ENCODE results near the gene NBPF1. TPM values are rescaled to one million over a fixed set of nuclear protein-coding genes. Genes with fewer than 3 reads are reported as not detected.
"Not testable (repeated sequence)": the region's sequence is repeated elsewhere in the genome, so short reads cannot be mapped to it uniquely, and the experiment has no call there.

The NBPF1 gene
- polyA plus RNA-seq, 3 donors: 67.3 to 95.4 (median 76.8) TPM

DNA sequence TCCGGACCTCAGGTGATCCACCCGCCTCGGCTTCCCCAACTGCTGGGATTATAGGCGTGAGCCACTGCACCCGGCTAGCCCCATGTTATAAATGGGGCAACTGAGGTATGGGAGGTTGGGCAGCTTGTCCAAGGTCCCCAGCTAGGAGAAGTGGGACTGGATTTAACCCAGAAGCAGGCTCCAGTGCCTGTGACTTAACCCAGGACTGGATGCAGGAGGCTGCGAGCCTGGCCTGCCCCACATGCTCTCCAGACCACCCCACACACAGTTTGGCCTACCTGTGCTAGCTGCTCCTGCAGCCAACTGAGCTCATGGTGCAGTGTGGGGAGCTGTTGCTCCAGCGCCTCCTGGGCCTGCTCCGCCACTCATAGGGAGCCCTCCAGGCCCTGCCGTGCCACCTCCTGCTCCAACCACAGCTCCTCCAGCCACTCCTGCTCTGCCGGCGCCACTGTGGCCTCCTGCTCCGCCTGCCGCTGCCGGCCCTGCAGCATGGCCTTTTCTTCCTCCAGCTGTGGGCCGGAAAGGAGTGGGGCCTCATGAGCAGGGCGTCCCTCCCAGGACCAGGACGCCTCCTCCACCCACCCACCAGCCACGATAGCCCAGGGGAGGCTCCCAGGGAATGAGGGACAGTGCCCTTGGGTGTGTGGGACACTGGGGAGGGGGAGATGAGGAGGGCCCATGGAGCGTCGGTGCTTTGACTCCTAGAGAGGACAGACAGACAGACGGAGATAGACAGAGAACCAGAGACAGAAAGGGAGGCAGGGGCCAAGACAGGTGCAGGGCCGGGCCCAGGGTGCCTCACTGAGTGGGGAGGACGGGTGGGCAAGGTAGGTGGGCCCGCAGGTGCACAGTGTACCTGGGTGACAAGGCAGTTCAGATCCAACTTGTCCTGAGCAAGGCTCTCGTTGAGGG lies 12.4 kb upstream of the NBPF1 start:
- DNase-seq: no peak

DNA sequence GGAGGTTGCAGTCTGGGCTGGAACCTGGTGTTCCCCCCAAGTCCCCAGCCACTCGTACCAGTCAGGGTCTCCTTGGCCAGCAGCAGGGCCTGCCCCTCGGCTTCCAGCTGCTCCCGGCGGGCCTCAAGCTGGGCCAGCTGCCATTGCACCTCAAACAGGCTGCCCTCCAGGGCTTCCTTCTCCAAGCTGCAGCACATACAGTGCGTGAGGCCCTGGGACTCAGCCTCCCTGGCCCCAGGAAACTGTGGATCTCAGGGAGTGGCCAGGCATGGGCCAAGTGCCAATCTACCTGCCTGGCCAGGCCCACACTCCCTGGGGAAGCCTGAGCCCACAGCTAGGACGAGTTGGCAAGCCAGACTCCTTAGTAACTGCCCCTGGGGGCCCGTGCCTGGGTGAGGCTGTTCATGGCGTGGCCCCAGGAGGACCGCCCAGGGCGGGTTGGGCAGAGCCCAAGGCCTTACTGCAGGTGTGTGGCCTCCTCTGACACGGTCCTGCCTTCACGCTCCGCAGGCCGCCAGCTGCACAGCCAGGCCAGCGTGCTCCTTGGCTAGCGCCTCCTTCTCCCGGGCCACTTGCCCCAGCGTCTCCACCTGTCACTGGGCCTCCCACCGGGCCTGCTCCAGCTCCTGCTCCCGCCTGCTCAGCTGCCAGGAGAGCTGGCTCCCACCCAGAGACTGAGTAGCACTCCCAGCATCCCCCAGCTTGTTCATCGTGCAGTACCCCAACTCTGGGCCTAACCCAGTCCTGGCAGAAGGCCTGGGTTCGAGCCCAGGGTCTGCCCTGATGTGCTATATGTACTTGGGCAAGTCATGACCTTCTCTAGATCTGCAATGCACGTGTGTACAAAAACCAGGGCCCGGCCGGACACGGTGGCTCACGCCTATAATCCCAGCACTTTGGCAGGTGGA lies 10.7 kb upstream of the NBPF1 start:
- DNase-seq: not testable (repeated sequence)

DNA sequence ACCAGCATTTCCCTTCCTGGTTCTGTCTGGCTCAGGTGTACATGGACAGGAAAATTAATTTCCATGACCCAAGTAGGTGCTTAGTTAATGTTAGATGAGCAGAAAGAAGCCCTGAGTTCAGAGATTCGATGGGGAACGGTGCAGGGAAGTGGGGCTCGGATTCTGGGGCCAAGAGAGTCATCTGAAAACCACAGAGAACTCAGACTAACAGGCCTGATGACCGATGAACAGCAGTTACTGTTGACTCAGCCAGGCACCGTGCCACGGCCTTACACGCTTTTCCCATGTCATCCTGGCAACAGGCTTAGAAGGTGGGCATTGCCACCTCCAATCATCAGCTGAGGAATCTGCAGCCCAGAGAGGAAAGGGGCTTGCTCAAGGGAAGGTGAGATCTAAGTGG lies 10.0 kb upstream of the NBPF1 start:
- DNase-seq: not testable (repeated sequence)

DNA sequence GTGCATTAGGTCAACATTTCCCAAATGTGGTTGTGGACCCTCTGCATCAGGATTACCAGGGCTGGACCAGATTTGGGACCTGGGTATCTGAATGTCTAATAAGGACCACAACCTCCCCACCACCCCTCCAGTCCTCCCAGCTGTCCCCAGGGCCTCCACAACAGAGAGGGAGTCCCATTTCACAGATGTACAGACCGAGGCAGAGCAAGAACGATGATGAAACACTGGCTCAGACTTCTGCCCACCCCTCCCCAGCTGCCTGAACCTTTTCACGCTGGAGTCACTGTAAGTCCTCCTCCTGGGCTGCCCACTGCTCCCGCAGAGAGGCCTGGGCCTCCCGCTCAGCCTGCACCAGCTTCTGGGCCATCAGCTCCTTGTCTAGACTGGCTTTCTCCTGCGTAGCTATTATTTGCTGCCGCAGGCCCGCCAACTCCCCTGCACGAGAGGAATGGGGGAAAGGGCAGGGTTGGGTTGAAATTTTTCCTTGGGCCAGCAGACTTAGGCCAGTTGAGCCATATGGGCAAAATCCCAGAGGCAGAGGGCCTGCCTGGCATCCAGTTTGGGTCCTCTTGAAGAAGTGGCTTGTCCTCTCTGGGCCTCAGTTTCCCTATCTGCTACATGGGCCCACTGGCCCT lies 8.4 kb upstream of the NBPF1 start:
- not testable (repeated sequence) for DNase-seq

DNA sequence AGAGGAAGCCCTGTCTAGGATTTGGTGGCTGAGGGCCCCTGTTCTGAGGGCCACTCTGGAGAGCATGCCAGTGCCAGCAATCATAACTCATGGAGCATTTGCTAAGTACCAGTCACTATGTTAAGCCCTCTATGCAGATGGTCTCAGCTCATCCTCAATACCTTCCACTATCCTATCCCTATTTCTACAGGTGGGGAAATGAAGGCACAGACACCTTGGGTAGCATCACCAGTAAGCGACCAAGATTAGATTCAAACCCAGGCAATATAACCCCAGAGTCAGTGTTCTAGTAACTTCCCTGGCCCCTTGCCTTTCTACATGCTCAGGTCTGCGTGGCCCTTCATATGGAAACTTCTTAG lies 7.9 kb upstream of the NBPF1 start:
- DNase-seq: no peak

DNA sequence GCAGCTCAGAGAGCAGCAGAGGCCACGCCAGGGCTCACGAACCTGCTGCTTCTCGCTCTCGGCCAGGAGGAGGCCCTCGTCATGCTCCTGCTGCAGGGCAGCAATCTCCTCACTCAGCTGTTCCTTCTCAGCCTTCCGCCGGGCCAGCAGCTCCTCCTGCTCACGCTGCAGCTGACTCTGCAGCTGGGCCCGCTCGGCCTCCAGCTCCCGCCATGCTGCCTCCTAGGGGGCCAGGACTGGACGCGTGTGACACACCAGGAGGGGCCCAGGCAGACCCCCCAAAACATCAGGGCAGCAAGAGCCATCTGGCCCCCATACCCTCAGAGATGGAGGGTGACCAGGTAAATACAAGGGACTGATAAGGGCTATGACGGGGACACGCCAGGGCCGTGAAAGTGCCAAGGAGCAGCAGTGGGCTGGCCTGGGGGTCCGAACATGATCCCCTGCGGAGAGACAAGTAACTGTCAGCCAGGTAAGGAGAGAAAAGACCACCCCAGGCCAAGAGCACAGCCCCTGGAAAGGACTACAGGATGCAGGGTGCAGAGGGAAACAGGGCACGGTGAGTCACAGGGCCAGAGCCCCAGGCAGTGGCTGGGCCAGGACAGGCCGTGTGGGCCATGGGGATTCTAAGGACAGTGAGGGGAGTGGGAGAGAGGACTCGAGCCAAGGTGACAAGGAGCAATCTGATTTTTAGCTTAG lies 6.6 kb upstream of the NBPF1 start:
- not testable (repeated sequence) for DNase-seq

DNA sequence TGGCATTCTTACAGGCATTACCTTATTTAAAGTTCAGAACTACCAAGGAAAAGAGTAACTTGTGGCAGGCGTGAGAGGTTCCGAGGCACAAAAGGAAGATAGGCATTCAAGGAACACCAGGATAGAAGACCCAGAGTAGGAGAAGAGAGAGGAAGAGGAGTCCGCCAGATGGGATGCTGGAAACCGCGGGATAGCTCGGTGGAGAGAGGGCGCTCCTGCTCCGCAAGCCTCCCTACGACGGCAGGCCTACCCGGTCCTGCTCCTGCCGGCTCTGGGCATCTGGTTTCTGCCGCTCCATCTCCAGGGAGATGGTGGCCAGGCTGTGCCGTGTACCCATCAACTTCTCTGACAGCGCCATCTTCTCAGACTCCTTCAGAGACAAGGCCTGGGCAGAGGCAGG lies 5.4 kb upstream of the NBPF1 start:
- no peak for DNase-seq

DNA sequence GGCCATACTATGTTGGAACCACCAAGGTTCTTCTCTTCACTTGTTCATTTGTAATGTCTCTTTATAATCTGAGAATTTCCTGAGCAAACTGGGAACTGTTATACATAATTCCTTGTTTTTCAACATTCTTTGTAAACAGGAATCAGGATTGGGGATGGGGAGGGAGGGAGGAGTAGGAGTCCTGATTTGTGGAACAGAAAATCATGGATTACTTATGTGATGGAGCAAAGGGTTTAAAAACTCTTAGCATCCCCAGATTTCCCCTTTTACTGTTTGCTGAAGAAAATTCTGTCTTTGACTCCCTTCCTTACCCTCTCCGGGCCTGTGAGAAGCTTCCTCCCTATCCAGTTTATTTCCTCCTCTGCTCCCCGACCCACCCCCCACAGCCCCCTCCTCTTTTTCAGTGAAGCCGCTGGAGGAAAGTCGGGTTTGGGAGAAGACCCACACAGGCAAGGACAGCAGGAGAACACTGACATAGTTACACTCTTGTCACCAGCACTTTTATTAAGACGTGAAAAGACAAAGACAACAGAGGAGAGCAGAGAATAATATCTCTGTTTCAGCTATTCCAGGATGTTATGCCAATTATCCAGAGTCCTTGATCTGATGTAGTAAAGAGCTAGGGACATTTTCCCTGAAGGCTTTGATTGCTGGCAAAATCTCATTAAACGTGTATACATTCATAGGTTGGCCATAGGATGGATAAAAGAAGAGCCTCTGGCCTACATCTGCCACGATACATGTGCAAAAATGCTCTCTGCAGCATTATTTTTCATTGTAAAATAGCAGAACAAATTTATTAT lies 4.6 kb upstream of the NBPF1 start:
- no peak for DNase-seq

DNA sequence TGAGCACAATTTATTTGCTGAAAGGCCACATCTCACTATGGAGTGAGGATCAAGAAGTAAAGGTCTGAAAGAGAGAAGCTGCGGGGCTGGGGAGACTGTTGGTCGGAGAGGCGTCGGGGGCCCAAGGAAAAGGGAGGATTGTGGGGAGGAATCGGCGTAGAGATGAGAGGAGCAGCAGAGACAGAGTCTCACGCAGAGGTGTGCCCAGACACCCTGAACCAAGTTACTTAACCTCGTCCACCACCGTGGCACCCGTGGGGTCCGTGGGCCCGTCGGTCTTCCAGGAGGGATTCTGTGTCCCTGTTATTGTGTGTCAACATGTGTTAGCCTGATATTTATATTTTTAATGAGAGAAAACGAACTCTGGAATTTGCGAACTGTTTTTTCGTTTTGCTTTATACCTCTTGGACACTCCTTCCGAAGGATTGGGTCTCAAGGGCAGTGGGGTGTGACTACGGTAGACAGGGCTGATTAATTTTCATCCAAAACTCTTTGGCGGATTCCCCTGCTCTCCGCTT lies 3.8 kb upstream of the NBPF1 start:
- DNase-seq: peak; percentile 57

DNA sequence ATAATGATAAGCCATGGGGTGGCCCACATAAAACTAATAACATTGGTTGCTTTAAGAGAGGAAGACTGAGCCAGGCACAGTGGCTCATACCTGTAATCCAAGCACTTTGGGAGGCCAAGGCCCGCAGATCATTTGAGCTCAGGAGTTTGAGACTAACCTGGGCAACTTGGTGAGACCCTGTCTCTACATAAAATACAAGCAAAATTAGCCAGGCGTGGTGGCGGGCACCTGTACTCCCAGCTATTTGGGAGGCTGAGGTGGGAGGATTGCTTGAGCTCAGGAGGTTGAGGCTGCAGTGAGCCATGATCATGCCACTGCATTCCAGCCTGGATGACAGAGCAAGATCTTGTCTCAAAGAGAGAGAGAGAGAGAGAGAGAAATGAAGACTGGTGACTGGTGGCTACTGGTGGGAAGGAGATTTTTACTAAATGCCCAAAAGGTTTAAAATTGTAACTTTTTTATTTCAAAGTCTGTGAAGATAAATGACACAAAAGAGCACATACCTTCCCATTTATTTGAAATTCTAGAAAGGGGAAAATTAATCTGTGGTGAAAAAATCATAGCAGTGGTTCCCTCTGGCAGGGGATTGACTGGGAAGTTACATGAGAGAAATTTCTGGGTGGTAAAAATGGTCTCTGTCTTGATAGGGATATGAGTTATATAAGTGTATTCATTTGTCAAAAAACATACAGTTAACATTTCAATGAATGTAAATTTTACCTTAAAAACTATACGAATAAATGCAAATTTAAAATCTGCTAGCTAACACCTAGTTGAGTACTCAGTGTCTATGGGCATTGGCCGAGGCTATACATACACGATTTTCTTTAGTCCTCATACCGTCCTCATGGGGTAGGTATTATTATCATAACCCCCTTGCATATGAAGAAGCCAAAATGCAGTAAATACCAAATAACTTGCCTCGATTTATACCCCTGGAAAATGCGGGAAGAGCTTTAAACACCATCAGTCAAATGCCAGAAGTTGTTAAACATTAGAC lies 2.2 kb upstream of the NBPF1 start:
- DNase-seq: no peak

DNA sequence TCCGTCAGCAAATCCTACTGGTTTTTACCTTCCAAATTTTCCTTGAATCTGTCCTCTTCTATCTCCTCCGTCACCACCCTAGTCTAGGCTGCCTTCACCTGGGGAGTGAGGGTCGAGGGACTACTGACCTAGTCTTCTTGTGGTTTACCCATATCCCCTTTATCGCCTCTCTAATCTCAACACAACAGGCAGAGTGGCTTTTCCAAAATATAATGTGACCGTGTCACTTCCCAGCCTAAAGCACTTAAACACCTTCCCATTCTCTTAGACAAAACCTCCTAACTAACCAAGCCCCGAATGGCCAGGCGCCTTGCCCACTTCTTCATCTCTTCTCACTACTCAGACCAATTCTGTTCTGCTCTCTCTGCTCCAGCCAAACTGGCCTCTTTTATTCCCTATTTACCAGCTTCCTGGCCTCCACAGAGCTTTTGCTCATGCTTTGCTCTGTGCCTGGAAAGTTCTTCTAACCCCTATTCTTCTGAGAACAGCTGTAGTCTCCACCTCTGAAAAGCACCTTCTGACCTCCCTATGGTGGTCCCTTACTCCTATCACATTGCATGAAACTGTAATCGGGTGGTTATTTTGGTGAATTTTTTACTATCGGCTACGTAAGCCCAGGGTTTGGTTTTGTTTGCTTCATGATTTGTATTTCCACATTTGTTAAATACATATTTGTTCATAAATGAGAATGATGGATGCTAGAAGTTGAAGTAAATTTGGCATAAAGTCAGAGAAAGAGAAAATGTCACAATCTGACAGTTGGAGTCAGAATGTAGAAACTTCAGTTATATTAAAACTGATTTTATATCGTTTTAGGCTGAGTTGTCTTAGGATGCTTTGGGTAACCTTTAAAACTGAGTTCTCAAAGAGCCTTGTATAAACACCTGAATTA lies 1.2 kb upstream of the NBPF1 start:
- no peak for DNase-seq

DNA sequence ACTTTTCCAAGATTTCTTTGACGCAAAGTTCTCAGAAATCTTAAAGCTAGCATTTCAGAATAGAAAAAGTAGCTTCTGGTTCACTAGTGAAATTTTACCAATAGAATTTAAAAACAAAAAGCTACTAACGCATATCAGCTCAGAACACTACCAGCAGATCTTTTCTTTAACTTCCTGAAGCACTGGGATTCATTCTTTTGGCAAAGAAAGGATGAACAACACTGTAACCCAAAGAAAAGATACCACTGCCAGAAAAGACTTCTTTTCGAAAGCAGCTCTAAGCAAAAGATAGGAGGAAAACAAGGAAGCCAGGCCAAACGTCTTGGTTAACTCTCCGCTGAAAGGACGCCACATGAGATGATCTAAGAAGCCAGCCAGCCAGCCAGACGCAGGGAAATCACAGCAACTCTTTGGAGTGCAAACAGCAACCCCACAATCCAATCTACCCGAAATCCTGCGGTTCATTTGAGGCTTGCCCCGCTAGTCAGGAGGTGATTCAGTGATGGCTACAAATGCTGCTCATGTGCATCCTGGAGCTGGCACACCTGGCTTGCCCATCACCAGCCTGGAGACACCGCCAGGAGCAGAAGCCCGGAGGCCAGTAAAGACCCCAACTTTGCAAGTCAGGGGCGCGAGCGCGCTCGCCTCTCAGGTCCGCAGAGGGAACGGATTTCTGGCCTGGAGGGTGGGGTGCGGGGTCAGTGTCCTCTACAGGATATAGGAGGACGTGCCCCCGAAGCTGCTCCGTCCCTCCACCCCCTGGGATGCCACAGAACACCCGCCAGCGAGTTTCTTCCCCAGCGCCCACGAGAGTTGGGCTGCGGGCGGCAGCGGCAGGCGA lies 812 bp downstream of the NBPF1 start:
- DNase-seq: peak; percentile 65

DNA sequence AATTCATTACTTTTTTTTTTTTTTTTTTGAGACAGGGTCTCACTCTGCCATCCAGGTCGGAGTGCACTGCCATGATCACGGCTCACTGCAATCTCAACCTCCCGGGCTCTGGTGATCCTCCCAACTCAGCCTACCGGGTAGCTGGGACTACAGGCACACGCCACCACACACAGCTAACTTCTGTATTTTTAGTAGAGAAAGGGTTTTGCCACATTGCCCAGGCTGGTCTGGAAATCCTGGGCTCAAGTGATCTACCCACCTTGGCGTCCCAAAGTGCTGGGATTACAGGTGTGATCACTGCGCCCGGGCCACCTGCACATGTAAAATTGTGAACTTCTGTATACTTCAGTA lies 1.4 kb downstream of the NBPF1 start:
- DNase-seq: not testable (repeated sequence)

DNA sequence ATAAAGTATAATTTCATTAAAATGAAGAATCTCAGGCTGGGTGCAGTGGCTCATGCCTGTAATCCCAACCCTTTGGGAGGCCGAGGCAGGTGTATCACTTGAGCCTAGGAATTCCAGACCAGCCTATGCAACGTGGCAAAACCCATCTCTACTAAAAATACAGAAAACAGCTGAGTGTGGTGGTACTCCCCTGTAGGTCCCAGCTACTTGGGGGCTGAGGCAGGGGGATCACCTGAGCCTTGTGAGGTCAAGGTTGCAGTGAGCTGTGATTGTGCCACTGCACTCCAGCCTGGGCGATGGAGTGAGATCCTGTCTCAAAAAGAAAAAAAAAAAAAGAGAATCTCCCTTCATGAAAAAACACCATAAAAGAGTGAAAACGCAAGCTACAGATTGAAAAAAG lies 2.2 kb downstream of the NBPF1 start:
- not testable (repeated sequence) for DNase-seq

DNA sequence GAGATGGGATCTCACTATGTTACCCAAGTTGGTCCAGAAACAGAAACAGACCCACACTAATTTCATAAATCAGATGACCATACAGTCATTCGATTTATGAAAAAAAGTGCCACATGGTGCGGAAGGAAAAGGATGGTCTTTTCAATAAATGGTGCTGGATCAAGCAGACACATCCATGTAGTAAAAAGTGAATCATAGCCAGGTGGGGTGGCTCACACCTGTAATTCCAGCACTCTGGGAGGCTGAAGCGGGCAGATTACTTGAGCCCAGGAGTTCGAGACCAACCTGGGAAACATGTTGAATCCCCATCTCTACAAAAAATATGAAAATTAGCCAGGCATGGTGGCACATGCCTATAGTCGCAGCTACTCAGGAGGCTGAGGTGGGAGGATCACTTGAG lies 2.8 kb downstream of the NBPF1 start:
- DNase-seq: not testable (repeated sequence)

DNA sequence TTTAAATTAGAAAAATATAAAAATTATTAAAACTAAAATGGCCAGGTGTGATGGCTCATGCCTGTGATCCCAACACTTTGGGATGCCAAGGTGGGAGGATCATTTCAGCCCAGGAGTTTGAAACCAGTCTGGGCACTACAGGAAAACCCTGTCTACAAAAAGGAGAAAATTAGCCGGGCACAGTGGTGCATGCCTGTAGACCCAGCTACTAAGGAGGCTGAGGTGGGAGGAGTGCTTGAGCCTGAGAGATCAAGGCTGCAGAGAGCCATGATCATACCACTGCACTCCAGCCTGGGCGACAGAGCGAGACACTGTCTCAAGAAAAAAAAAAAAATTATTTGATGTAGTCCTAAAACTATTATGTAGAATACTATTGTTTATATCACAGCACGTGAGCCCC lies 3.6 kb downstream of the NBPF1 start:
- DNase-seq: not testable (repeated sequence)

DNA sequence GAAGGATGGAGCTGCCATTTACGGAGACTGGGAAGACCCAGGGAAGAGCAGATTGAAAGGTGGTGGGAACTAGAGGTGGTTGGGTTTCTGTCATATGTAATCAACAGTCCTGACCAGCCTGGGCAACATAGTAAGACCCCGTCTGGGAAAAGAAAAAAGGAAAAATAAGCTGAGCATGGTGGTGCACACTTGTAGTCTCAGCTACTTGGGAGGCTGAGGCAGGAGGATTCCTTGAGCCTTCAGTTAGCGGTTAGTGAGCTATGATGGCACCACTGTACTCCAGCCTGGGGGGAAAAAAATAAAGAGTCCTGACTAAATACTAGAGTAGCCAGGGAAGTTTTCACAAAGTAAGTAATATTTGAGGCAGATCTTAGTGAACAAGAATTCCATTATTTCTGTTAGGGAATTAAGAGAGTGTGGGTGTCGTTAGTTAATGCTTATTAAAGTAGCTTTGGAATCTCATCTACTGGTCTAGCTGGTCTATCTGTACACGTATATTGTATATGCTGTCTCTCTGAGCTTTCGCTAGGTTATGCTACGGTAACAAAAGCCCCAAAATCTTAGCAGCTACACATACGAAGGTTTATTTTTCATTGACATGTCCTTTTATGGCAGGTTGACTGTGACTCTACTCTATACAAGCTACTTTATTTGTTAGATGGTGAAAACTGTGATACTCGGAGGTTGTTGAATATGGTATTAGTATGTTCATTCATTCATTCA lies 4.4 kb downstream of the NBPF1 start:
- no peak for DNase-seq

Measured in renal pelvis (tissue), 4 donors.